ENCODE results near the gene HOXA3. TPM values are rescaled to one million over a fixed set of nuclear protein-coding genes. Genes with fewer than 3 reads are reported as not detected.

HOXA3 gene
- total and polyA plus RNA-seq, 10 of the 15 experiments (the other 5 are each of a cell fraction or from before 2014, with no cell fraction given): 0.05 TPM; not detected in 9

DNA sequence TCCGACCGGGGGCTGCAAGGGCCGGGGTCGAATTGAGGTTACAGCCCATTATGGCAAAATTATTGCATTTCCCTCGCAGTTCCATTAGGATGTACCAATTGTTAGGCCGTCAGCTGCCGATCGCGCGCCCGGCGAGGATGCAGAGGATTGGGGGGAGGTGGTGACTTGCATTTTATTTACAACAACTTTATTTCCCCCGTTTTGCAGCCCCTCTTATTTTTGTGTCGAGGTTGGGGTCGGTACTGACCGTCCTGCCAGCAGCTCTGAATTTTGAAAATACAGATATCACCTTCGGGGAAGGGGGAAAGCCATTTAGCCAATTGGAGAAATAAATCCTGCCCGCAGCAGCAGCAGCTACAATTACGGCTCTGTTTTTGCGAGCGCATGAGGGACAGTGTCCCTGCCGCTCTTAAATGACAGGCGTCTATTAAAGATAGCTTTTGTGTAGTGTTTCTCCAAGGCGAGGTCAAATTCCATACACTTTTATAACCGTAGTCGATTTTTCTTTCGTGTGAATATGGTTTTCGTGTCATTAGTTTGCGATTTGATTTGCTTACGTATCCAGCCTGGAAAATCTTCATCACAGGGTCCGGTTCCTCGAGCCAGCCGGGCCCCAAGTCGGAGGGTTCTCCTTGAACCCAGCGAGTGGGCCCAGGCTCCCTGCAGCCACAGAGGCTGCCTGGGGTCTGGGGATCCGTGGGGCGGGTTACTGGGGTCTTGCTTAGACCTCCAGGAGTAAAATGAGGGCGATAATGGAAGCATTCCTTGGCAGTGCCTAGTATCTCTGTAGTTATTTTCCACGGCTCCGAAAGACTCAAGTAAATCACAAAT, 8.2 kb downstream of the HOXA3 start:
- H3K9ac ChIP-seq (ENCODE audit: control insufficient read depth, insufficient read depth, low read length): no peak overlapping the region
- no peak overlapping the region for H3K27ac ChIP-seq (ENCODE audit: control insufficient read depth, insufficient read depth)
- ChIA-PET RAD21 (ENCODE audit: unreplicated experiment) (no interaction called here), CTCF (no interaction called here), SMC1A (ENCODE audit: uncharacterized antibody, unreplicated experiment) (no interaction called here), POLR2A (no interaction called here)
- in situ Hi-C loops (cut with MboI): no loop called here
- ATAC-seq: no peak
- H3K36me3 ChIP-seq (ENCODE audit: control insufficient read depth in 2 of 2, insufficient read depth in 2 of 2, low read length in 1 of 2): no peaks in the 10 kb centered on the region
- H3K79me2 ChIP-seq (ENCODE audit: control insufficient read depth, insufficient read depth, low read length): no peaks in the 10 kb centered on the region
- H2AFZ ChIP-seq (ENCODE audit: control insufficient read depth, low read depth, low read length): no peak overlapping the region
- intact Hi-C loops (cut with micrococcal nuclease; ENCODE audit: unreplicated experiment): no loop called here
- FAIRE-seq: no peak
- H3K4me1 ChIP-seq (ENCODE audit: control insufficient read depth, insufficient read depth, low read length): no peaks in the 10 kb centered on the region
- TF ChIP-seq BMI1 (IDR thresholded peaks at IDR 0.05; ENCODE audit: borderline replicate concordance): no peak
- TF ChIP-seq CEBPB (IDR thresholded peaks at IDR 0.05; ENCODE audit: borderline replicate concordance in 1 of 2, low read depth in 2 of 2, low read length in 2 of 2): no peak
- TF ChIP-seq EZH2 (IDR thresholded peaks at IDR 0.05; ENCODE audit: borderline replicate concordance, control insufficient read depth, low read depth, low read length): no peak
- no peak for TF ChIP-seq ZSCAN29 (IDR thresholded peaks at IDR 0.05)
- TF ChIP-seq WRNIP1 (IDR thresholded peaks at IDR 0.05; ENCODE audit: borderline replicate concordance, low read depth, low read length): no peak
- TF ChIP-seq GABPA (IDR thresholded peaks at IDR 0.05; ENCODE audit: low read depth): no peak
- no peak for TF ChIP-seq SRF (IDR thresholded peaks at IDR 0.05; ENCODE audit: low read depth in 2 of 2, low read length in 2 of 2)
- no peak for TF ChIP-seq IKZF2 (IDR thresholded peaks at IDR 0.05)
- TF ChIP-seq ZNF622 (IDR thresholded peaks at IDR 0.05): no peak
- no peak for TF ChIP-seq FOS (IDR thresholded peaks at IDR 0.05; ENCODE audit: borderline replicate concordance, extremely low read depth, insufficient read length)
- no peak for TF ChIP-seq POU2F2 (IDR thresholded peaks at IDR 0.05; ENCODE audit: borderline replicate concordance, low read depth, low read length)
- H3K4me3 ChIP-seq: no peak overlapping the region
- H3K9me3 ChIP-seq (replicated peaks; ENCODE audit: control insufficient read depth, insufficient read depth, low read length): no peaks in the 10 kb centered on the region; the same call in 2 of the 3 replicates
- no TSS peak for BruUV-seq (replicated peaks)
- WGBS (ENCODE audit: insufficient coverage, insufficient replicate concordance, low lambda C conversion rate, missing lambda C conversion rate): 63% methylated on average over 40 of the region's 40 CpGs
- no peak for DNase-seq (ENCODE audit: low read depth, low spot score)
- H3K4me2 ChIP-seq (ENCODE audit: control insufficient read depth, insufficient read depth): no peak overlapping the region
- no peaks in the 10 kb centered on the region for H4K20me1 ChIP-seq (ENCODE audit: control insufficient read depth, insufficient read depth)
- peaks cover 8 to 18% of the 10 kb centered on the region in 2 experiments; a peak in 3 of 4 replicates for H3K27me3 ChIP-seq (replicated peaks in 1 of 2; ENCODE audit: control insufficient read depth in 2 of 2, insufficient read depth in 2 of 2, low read length in 1 of 2)

Measured in GM12878 (cell line).